Measurements from ENCODE around the gene EMX1.

Gene EMX1

DNA sequence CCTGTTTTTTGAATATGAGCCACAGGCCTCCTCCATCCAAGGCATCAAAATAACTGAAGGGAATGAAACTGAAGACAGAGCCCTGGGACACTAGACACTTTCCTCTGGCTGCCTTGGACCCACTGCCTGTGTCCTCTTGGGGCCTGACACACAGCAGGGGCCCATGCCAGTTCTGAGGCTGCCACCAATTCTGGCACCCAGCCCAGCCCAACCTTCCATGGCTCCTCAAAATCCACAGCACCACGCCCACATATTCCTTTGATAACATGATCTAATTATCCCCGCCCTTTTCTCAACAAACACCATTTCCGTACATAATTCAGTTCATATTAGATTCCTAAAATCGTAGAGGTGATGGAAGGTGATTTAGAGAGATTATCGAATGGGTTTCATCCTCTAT is 64.2 kb downstream of the EMX1 start:
- H3K9me3 Mint-ChIP-seq: no peaks in the 10 kb centered on the region
- no peaks in the 10 kb centered on the region for H3K27me3 Mint-ChIP-seq
- H3K4me1 Mint-ChIP-seq (ENCODE audit: low read depth): no peaks in the 10 kb centered on the region
- no peak overlapping the region for H3K4me3 Mint-ChIP-seq
- no peaks in the 10 kb centered on the region for H3K36me3 Mint-ChIP-seq (ENCODE audit: low read depth)
- H3K27ac Mint-ChIP-seq: no peak overlapping the region

DNA sequence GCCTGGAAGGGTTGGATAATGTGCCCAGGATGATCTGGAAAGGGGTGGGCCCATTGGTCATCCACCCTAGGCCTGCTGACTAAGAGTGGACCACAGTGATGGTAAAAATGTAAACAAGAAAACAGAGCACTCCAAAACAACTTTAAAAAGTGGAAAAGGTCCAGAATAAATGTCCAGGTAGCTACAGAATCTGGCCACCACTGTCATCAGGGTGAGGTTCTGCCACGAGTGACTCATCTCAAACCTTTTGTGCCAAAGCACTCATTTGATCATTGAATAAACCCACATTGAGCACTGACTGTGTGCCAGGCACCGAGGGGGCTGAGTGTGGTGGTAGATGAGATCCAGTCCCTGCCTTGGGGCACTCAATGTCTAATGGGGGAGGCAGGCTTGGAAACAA is 64.9 kb downstream of the EMX1 start:
- Mint-ChIP-seq H3K4me3 (no peak overlapping the region), H3K9me3 (no peaks in the 10 kb centered on the region), H3K36me3 (ENCODE audit: low read depth) (no peaks in the 10 kb centered on the region), H3K4me1 (ENCODE audit: low read depth) (no peaks in the 10 kb centered on the region), H3K27me3 (no peaks in the 10 kb centered on the region), H3K27ac (no peak overlapping the region)

- Mint-ChIP-seq H3K27ac (no peak overlapping the region), H3K36me3 (ENCODE audit: low read depth) (no peaks in the 10 kb centered on the region), H3K4me1 (ENCODE audit: low read depth) (no peaks in the 10 kb centered on the region), H3K4me3 (no peak overlapping the region), H3K9me3 (no peaks in the 10 kb centered on the region), H3K27me3 (no peaks in the 10 kb centered on the region)
These were observed 65.6 kb downstream of the EMX1 start for GRCh38 chr2:72982781-72983499.

DNA sequence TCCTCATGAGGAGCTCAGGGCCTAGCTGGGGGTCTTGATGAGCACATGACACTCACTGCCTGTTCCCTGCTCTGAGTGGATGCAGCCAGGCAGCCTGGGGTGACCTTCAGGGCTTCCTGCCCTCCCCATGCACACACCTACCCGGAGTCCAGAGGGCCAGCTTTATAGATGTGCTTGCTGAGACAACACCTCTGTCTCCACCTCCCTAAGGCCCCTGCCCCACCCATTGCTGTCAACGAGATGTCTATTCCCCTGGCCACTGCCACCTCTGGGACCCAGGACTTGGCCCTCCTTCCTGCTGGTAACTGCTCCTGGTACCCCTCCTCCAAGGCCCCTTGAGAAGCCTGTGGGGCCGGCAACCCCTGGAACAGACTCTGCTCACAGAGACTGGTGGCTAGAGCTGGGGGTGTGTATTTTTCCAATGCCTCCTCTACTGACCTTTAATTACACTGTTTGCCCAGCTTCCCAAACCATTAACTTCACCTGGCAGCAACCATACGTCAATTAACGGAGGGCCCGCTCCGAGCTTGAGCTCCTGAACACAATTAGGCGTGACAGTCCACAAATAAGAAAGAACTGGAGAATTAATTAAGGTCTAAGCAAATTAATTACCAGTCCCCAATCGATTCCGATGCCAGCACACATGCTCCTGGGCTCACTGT is 66.3 kb downstream of the EMX1 start:
- no peaks in the 10 kb centered on the region for H3K27me3 Mint-ChIP-seq
- H3K9me3 Mint-ChIP-seq: no peaks in the 10 kb centered on the region
- no peak overlapping the region for H3K27ac Mint-ChIP-seq
- H3K4me1 Mint-ChIP-seq (ENCODE audit: low read depth): no peaks in the 10 kb centered on the region
- H3K36me3 Mint-ChIP-seq (ENCODE audit: low read depth): no peaks in the 10 kb centered on the region
- H3K4me3 Mint-ChIP-seq: no peak overlapping the region

DNA sequence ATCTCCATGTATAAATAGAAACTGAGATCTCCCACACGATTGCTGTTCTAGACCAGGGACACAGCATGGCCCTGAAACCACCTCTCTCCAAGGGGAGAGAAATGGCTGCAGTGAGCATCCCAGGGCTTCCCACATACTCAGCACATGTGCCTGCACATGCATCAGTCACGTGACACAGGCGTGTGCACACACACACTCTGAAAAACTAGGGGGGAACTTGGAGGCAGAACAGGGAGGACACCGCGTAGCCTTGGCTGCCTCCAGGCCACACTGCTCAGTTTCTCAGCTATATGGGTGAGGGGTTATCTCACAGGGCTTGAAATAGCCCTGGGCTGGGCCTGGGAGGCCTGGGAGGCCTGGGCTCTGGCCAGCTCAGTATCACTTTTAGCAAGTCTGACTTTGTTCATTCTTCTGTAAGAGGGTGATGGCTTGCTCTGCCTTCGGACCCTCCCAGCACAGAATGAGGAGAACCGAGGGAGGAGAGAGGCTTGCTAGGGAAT is 66.9 kb downstream of the EMX1 start:
- Mint-ChIP-seq H3K36me3 (ENCODE audit: low read depth) (no peaks in the 10 kb centered on the region), H3K4me3 (no peak overlapping the region), H3K4me1 (ENCODE audit: low read depth) (no peaks in the 10 kb centered on the region), H3K27ac (no peak overlapping the region), H3K9me3 (no peaks in the 10 kb centered on the region), H3K27me3 (no peaks in the 10 kb centered on the region)

All from stimulated activated naive CD8-positive, alpha-beta T cell treated with anti-CD3 and anti-CD28 coated beads, Interleukin-15, Interleukin-2, amounts not matched to agents 100 ng/mL and 50 ng/mL, for 24 hours (primary cell).